ENCODE results near the gene RDH13. TPM values are rescaled to one million over a fixed set of nuclear protein-coding genes. Genes with fewer than 3 reads are reported as not detected.
"Not testable (repeated sequence)": the region's sequence is repeated elsewhere in the genome, so short reads cannot be mapped to it uniquely, and the experiment has no call there.

Gene RDH13
- total RNA-seq, 2 experiments from 2014 or later, result 8.7 to 8.9 TPM

DNA sequence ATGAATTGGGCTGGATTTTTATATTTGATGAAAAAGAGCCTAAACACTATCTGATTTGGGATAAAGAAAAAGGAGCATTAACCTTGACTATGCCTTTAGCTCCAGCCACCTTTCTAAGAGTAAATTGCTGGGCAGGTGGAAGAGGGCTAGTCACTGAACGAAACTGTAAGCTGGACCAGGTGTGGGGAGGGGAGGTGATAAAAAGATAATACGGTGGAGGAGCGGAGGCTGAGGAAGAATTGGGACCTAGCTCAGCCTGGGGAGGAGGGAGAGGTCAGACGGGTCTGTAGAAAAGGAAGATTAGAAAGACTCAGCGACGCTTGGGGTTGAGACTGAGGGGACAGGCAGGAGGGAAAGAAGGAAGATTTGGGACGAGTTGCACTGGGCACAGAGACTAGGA is 52.4 kb downstream of the RDH13 start:
- DNase-seq; intact Hi-C loops (cut with micrococcal nuclease); H3K27me3 Mint-ChIP-seq (ENCODE audit: low read depth); CTCF ChIA-PET; H3K4me3 Mint-ChIP-seq; H3K27ac Mint-ChIP-seq: not testable (repeated sequence)
- peaks cover 23% of the 10 kb centered on the region for H3K4me1 Mint-ChIP-seq (ENCODE audit: low read depth)
- H3K9me3 Mint-ChIP-seq, result peaks cover 32% of the 10 kb centered on the region
- H3K36me3 Mint-ChIP-seq (ENCODE audit: low read depth), result peaks cover 55% of the 10 kb centered on the region

DNA sequence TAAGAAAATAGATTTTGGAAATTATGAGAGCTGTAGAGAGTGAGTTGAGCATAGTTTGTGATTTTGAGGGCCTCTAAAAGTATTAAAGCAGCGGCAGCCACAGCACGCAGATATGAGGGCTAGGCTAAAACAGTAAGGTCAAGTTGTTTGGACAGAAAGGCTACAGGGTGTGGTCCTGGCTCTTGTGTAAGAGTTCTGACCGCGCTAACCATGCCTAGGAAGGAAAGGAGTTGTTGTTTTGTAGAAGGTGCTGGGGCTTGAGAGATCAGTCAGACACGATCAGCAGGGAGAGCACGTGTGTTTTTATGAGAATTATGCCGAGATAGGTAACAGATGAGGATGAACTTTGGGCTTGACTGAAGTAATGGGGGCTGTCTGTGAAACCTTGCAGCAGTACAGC is 54.2 kb downstream of the RDH13 start:
- H3K27ac Mint-ChIP-seq; H3K4me3 Mint-ChIP-seq; H3K27me3 Mint-ChIP-seq (ENCODE audit: low read depth); DNase-seq; CTCF ChIA-PET: not testable (repeated sequence)
- intact Hi-C loops (cut with micrococcal nuclease), result loop anchor here (5.0 to 10.0 kb wide), 2 partner anchors 109 to 1386 kb away; partner anchors contain the start of genes PPP1R12C and ZNF582
- Mint-ChIP-seq H3K9me3 (peaks cover 44% of the 10 kb centered on the region), H3K4me1 (ENCODE audit: low read depth) (peaks cover 23% of the 10 kb centered on the region), H3K36me3 (ENCODE audit: low read depth) (peaks cover 53% of the 10 kb centered on the region)

DNA sequence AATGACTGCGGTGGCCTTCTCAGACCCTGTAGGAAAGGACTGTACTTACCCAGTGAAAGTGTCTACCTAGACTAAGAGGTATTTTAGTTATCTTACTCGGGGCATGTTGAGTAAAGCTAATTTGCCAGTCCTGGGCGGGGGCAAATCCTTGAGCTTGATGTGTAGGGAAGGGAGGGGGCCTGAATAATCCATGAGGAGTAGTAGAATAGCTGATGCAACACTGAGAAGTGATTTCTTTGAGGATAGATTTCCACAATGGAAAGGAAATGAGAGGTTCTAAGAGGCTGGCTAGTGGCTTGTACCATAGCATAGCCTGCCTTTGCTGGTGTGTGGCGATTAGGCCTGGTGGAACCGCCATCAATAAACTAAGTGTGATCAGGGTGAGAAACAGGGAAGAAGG is 54.8 kb downstream of the RDH13 start:
- peaks cover 42% of the 10 kb centered on the region for H3K9me3 Mint-ChIP-seq
- CTCF ChIA-PET, H3K4me3 Mint-ChIP-seq, H3K27ac Mint-ChIP-seq, DNase-seq: not testable (repeated sequence)
- H3K27me3 Mint-ChIP-seq (ENCODE audit: low read depth), result peaks cover 15% of the 10 kb centered on the region
- intact Hi-C loops (cut with micrococcal nuclease), result loop anchor here (5.0 to 10.0 kb wide), 2 partner anchors 109 to 1387 kb away; partner anchors contain the start of genes PPP1R12C and ZNF582
- H3K36me3 Mint-ChIP-seq (ENCODE audit: low read depth), result peaks cover 50% of the 10 kb centered on the region
- peaks cover 23% of the 10 kb centered on the region for H3K4me1 Mint-ChIP-seq (ENCODE audit: low read depth)

- H3K4me3 Mint-ChIP-seq, DNase-seq, H3K27ac Mint-ChIP-seq, CTCF ChIA-PET: not testable (repeated sequence)
- Mint-ChIP-seq H3K4me1 (ENCODE audit: low read depth) (peaks cover 23% of the 10 kb centered on the region), H3K36me3 (ENCODE audit: low read depth) (peaks cover 49% of the 10 kb centered on the region), H3K9me3 (peaks cover 41% of the 10 kb centered on the region), H3K27me3 (ENCODE audit: low read depth) (peaks cover 15% of the 10 kb centered on the region)
- intact Hi-C loops (cut with micrococcal nuclease), result loop anchor here (2.0 to 10.0 kb wide), 3 partner anchors 55 to 1387 kb away; partner anchors contain the start of genes PPP1R12C, RDH13 and ZNF582
These were observed 55.4 kb downstream of the RDH13 start for GRCh38 chr19:55007537-55007936.

DNA sequence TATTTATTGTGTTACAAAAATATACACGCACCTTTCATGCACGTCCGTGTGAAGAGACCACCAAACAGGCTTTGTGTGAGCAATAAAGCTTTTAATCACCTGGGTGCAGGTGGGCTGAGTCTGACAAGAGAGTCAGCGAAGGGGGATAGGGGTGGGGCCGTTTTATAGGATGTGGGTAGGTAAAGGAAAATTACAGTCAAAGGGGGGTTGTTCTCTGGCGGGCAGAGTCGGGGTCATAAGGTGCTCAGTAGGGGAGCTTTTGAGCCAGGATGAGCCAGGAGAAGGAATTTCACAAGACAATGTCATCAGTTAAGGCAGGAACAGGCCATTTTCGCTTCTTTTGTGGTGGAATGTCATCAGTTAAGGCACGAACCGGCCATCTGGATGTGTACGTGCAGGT is 56.2 kb downstream of the RDH13 start:
- CTCF ChIA-PET, result interaction anchor here (0.7 kb wide), 1 partner anchor 1202 kb away, joined by 3 read pairs; no protein-coding TSS in a partner anchor
- Mint-ChIP-seq H3K4me1 (ENCODE audit: low read depth) (peaks cover 23% of the 10 kb centered on the region), H3K9me3 (peaks cover 41% of the 10 kb centered on the region), H3K36me3 (ENCODE audit: low read depth) (peaks cover 48% of the 10 kb centered on the region), H3K4me3 (peak overlapping the region; percentile 56), H3K27me3 (ENCODE audit: low read depth) (peaks cover 17% of the 10 kb centered on the region), H3K27ac (peak overlapping the region; percentile 60)
- DNase-seq, result not testable (repeated sequence)
- intact Hi-C loops (cut with micrococcal nuclease), result loop anchor here (2.0 to 10.0 kb wide), 3 partner anchors 56 to 1388 kb away; partner anchors contain the start of genes PPP1R12C, RDH13 and ZNF582

- H3K27ac Mint-ChIP-seq, result peak overlapping the region; percentile 77
- CTCF ChIA-PET, result interaction anchor here (0.7 kb wide), 1 partner anchor 1201 kb away, joined by 3 read pairs; no protein-coding TSS in a partner anchor
- peak overlapping the region; percentile 81 for H3K4me3 Mint-ChIP-seq
- H3K27me3 Mint-ChIP-seq (ENCODE audit: low read depth), result peaks cover 18% of the 10 kb centered on the region
- peaks cover 23% of the 10 kb centered on the region for H3K4me1 Mint-ChIP-seq (ENCODE audit: low read depth)
- peaks cover 39% of the 10 kb centered on the region for H3K36me3 Mint-ChIP-seq (ENCODE audit: low read depth)
- peaks cover 41% of the 10 kb centered on the region for H3K9me3 Mint-ChIP-seq
- intact Hi-C loops (cut with micrococcal nuclease), result loop anchor here (2.0 to 10.0 kb wide), 3 partner anchors 57 to 1389 kb away; partner anchors contain the start of genes PPP1R12C, RDH13 and ZNF582
- peak; percentile 66 for DNase-seq
These were observed 57.1 kb downstream of the RDH13 start for GRCh38 chr19:55005684-55006488.

- intact Hi-C loops (cut with micrococcal nuclease), result loop anchor here (10.0 kb wide), 1 partner anchor 1394 kb away; the partner anchor contains the start of gene ZNF582
- H3K4me1 Mint-ChIP-seq (ENCODE audit: low read depth), result peaks cover 6% of the 10 kb centered on the region
- peaks cover 19% of the 10 kb centered on the region for H3K9me3 Mint-ChIP-seq
- peaks cover 15% of the 10 kb centered on the region for H3K36me3 Mint-ChIP-seq (ENCODE audit: low read depth)
- H3K4me3 Mint-ChIP-seq, result no peak overlapping the region
- CTCF ChIA-PET, result no interaction called here
- DNase-seq, result no peak
- H3K27ac Mint-ChIP-seq, result no peak overlapping the region
- peaks cover 20% of the 10 kb centered on the region for H3K27me3 Mint-ChIP-seq (ENCODE audit: low read depth)
These were observed 62.2 kb downstream of the RDH13 start for GRCh38 chr19:55000761-55001160.

GRCh38 chr19:54998751-54999239 is 64.2 kb downstream of the RDH13 start:
- H3K4me3 Mint-ChIP-seq; H3K27ac Mint-ChIP-seq; CTCF ChIA-PET; intact Hi-C loops (cut with micrococcal nuclease); H3K4me1 Mint-ChIP-seq (ENCODE audit: low read depth); H3K9me3 Mint-ChIP-seq; DNase-seq; H3K36me3 Mint-ChIP-seq (ENCODE audit: low read depth): not testable (repeated sequence)
- peaks cover 12% of the 10 kb centered on the region for H3K27me3 Mint-ChIP-seq (ENCODE audit: low read depth)

- Mint-ChIP-seq H3K27ac (no peak overlapping the region), H3K4me3 (no peak overlapping the region), H3K36me3 (ENCODE audit: low read depth) (peaks cover 1% of the 10 kb centered on the region), H3K4me1 (ENCODE audit: low read depth) (no peaks in the 10 kb centered on the region), H3K27me3 (ENCODE audit: low read depth) (no peaks in the 10 kb centered on the region), H3K9me3 (no peaks in the 10 kb centered on the region)
- CTCF ChIA-PET, result no interaction called here
- intact Hi-C loops (cut with micrococcal nuclease), result no loop called here
- DNase-seq, result no peak
These were observed 67.4 kb downstream of the RDH13 start for GRCh38 chr19:54995561-54995960.

Other genes with a start within 250 kb of the RDH13 start
- not detected for gene KIR3DL1, start 246.7 kb downstream of the RDH13 start, total RNA-seq
- gene KIR2DS4, start 230.5 kb downstream of the RDH13 start, total RNA-seq, result not detected
- under 1 TPM in 1 of 2 experiments, not detected in 1; 0.17 TPM for gene KIR3DL2, start 212.7 kb downstream of the RDH13 start, total RNA-seq
- gene FCAR, start 188.9 kb downstream of the RDH13 start, total RNA-seq, result not detected
- not detected for gene NCR1, start 157.0 kb downstream of the RDH13 start, total RNA-seq
- gene NLRP7, start 115.6 kb downstream of the RDH13 start, total RNA-seq, result not detected
- gene NLRP2, start 96.8 kb downstream of the RDH13 start, total RNA-seq, result 1 to 10 TPM; 5.5 TPM
- gene GP6, start 24.9 kb downstream of the RDH13 start, total RNA-seq, result not detected
- under 1 TPM; 0.88 to 0.89 TPM for gene EPS8L1, start 12.7 kb upstream of the RDH13 start, total RNA-seq
- gene PPP1R12C, start 54.5 kb upstream of the RDH13 start, total RNA-seq, result 10 to 100 TPM; 41.2 to 42.1 TPM
- gene TNNT1, start 86.1 kb upstream of the RDH13 start, total RNA-seq, result not detected
- not detected for gene TNNI3, start 94.6 kb upstream of the RDH13 start, total RNA-seq
- not detected for gene DNAAF3, start 103.5 kb upstream of the RDH13 start, total RNA-seq
- gene SYT5, start 117.1 kb upstream of the RDH13 start, total RNA-seq, result not detected
- gene PTPRH, start 146.4 kb upstream of the RDH13 start, total RNA-seq, result not detected
- gene TMEM86B, start 165.6 kb upstream of the RDH13 start, total RNA-seq, result 1 to 10 TPM; 6.1 to 6.8 TPM
- 100 to 1,000 TPM; 166 to 174 TPM for gene PPP6R1, start 195.9 kb upstream of the RDH13 start, total RNA-seq
- gene HSPBP1, start 217.0 kb upstream of the RDH13 start, total RNA-seq, result 10 to 100 TPM; 44.3 to 45.0 TPM
- 1 to 10 TPM; 1.4 to 2.2 TPM for gene BRSK1, start 220.8 kb upstream of the RDH13 start, total RNA-seq

Measured in activated naive CD4-positive, alpha-beta T cell treated with anti-CD3 and anti-CD28 coated beads for 36 hours (primary cell).